PFSK-1 (cell line): ENCODE measurements around the gene GFOD1.

ENCODE experiments used
- FOXP2 ChIP-seq: optimal IDR thresholded peaks from 2 replicates; pipeline ENCODE3; 2011; ENCODE audit warnings: borderline replicate concordance, control low read depth, inconsistent platforms; ENCODE audit not compliant: insufficient read depth; ENCODE audit errors: extremely low read length, extremely low read depth
- POLR2AphosphoS5 ChIP-seq: IDR thresholded peaks from 2 replicates; pipeline ENCODE4 v1.6.1; 2012; ENCODE audit warnings: low read depth, mild to moderate bottlenecking, control low read depth, low read length, moderate library complexity
- SIN3A ChIP-seq: IDR thresholded peaks from 2 replicates; pipeline ENCODE4 v1.6.1; 2012; ENCODE audit warnings: mild to moderate bottlenecking, low read length, moderate library complexity, borderline replicate concordance; ENCODE audit not compliant: insufficient read depth
- TAF1 ChIP-seq: IDR thresholded peaks from 2 replicates; pipeline ENCODE4 v1.6.1; 2012; ENCODE audit warnings: low read length, control low read depth, borderline replicate concordance; ENCODE audit not compliant: insufficient read depth
- TF ChIP-seq, protein P1 (sequence below), 2 experiments: IDR thresholded peaks; 2 replicates each; pipeline versions ENCODE4 v1.6.1 to v1.8.0; 2011 to 2012; ENCODE audit warnings: low read depth in 2 of 2, low read length in 2 of 2, control low read depth in 1 of 2, inconsistent platforms in 1 of 2, mild to moderate bottlenecking in 1 of 2, moderate library complexity in 1 of 2; ENCODE audit not compliant: insufficient read depth in 1 of 2

Gene GFOD1

DNA sequence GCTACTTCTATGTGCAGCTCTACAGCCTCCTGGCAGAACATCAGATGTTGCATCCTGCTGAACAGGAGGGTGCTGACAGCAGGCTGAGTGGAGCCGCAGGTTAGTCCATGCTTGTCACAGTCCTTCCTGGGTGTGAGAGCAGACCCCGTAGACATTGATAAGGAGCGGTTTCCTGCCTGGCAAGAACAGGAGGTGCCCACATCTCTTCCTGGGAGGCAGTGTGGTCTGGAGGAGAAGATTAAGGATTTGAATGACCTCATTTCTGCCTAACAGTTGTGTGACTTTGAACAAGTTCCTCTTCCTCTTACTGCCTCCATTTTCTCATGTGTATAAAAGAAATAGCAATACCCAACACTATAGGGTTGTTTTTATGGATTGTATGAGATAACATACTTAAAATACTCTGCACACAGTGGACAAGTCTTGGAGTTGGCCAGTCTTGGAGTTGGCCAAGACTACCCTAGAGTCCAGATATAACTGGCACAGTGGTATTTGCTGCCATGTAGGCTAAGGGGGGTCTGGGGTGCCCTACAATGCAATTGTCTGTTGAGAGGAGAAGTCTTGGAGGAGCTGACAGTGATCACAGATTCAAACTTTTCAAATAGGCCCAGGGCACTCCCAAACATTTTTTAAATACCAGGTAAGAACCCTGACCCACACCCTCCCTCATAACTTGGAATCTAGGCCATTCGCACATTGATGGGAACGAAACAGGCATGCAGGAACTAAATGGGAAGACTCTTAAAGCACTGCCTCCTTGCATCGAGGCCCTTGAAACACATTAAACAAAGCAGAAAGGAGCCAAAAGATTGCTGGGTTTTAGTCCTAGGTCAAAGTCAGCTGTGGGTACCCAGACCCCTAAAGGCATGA lies 126.5 kb downstream of the GFOD1 start:
- no peak for TF ChIP-seq SIN3A
- TF ChIP-seq, protein P1, sequence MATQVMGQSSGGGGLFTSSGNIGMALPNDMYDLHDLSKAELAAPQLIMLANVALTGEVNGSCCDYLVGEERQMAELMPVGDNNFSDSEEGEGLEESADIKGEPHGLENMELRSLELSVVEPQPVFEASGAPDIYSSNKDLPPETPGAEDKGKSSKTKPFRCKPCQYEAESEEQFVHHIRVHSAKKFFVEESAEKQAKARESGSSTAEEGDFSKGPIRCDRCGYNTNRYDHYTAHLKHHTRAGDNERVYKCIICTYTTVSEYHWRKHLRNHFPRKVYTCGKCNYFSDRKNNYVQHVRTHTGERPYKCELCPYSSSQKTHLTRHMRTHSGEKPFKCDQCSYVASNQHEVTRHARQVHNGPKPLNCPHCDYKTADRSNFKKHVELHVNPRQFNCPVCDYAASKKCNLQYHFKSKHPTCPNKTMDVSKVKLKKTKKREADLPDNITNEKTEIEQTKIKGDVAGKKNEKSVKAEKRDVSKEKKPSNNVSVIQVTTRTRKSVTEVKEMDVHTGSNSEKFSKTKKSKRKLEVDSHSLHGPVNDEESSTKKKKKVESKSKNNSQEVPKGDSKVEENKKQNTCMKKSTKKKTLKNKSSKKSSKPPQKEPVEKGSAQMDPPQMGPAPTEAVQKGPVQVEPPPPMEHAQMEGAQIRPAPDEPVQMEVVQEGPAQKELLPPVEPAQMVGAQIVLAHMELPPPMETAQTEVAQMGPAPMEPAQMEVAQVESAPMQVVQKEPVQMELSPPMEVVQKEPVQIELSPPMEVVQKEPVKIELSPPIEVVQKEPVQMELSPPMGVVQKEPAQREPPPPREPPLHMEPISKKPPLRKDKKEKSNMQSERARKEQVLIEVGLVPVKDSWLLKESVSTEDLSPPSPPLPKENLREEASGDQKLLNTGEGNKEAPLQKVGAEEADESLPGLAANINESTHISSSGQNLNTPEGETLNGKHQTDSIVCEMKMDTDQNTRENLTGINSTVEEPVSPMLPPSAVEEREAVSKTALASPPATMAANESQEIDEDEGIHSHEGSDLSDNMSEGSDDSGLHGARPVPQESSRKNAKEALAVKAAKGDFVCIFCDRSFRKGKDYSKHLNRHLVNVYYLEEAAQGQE (IDR thresholded peaks at IDR 0.05; ENCODE audit: insufficient read depth in 1 of 2, low read depth in 2 of 2, low read length in 2 of 2) = no peak
- TF ChIP-seq FOXP2 = no peak
- TF ChIP-seq TAF1 = no peak
- TF ChIP-seq POLR2AphosphoS5 = no peak

DNA sequence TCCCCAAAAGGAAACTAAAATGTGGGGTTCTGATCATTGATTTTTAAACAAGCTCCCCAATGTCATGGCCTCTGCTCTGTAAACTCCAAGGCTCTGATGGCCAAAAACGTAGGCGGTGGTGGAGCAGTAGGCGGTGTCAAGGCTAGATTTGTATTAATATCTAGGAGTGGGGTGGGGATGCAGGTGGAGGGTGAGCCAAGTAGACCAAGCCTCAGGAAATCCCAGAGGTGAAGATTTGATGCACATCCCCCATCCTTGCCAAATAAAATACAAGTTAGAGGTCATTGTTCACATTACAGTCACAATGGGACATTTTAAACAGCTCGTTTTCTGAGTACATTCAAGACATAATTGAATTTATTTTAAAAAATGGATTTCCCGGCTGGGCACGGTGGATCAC lies 128.1 kb downstream of the GFOD1 start:
- TF ChIP-seq TAF1 = no peak
- TF ChIP-seq POLR2AphosphoS5 = no peak
- TF ChIP-seq FOXP2 = no peak
- TF ChIP-seq SIN3A = no peak
- TF ChIP-seq, protein P1 (IDR thresholded peaks at IDR 0.05; ENCODE audit: insufficient read depth in 1 of 2, low read depth in 2 of 2, low read length in 2 of 2) = no peak

DNA sequence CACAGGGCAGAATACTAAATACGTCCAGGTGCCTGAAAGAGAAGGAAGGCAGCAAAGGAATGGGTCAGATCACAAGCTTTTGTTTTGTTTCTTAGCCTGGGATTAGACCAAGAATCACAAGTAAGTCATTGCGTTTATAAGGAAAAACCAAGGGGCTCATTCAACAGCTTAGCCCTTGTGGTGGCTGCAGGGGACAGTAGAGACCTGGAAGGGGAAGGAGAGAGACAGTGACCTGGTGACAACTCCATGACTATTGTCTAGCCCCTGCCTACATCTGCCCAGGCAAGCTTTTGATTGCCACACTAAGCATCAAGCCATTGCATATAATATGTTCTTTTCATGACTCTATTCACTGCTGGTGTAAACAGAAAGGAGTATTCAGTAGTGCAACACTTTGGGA lies 128.9 kb downstream of the GFOD1 start:
- TF ChIP-seq FOXP2 = no peak

DNA sequence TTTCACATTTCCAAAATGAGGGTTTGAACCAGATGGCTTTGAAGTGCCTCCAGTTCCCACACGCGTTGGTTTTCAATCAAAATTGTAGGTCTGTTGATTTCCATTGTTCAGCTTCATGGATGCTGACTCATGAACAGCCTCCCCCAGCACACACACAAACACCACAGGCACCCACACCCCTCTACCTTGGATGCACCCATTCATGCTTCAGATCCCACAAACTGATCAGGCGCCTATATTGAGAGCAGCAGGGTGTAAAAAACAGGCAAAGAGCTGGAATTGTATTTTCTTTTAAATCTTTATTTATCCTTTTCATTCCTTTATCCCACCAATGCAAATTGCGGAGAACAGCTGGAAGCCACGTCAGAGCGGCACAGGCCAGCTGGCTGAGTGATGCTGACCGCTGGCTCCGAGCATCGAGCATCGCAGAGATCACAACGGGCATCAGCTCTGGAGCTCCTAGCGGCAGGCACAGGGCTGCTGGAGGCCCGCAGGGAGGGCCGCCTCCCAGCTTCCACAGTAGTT lies 129.8 kb downstream of the GFOD1 start:
- TF ChIP-seq FOXP2 (no peak), POLR2AphosphoS5 (no peak), TAF1 (no peak), SIN3A (no peak)
- TF ChIP-seq, protein P1 (IDR thresholded peaks at IDR 0.05; ENCODE audit: insufficient read depth in 1 of 2, low read depth in 2 of 2, low read length in 2 of 2) = no peak

DNA sequence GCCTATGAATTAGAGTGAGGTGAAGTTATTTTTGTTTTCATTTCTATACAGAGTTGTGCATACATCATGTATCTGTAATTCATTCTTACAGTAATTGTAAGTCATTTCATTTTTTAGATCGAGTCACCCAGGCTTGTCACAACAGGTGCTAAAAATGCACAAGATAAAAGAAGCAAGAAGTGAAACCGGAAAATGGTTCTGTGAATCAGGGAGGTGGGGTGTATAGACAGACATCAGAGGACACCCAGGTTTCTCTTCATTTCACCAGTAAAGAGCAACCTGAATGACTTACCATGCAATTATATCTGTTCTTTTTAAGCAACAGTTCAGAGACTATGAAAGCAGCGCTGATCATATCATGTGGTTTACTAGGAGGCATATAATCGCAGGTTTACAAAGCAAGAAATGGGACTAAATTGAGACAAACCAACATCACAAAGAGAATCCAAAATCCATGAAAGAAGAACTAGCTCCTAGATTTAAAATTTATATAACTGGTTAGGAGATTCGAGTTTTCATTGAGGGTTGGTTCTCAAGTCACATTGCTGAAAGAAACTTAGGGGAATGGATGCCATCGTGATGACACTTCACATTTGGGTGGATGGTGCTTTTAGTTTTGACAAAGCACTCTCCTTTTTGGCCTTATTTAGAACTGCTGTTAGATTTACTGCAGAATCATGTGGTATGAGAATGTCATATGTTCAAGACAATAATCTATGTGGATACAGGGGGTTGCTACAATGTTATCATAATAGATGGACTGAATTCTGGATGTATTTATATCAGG lies 131.2 kb downstream of the GFOD1 start:
- TF ChIP-seq TAF1 (no peak), FOXP2 (no peak), POLR2AphosphoS5 (no peak), SIN3A (no peak)
- TF ChIP-seq, protein P1 (IDR thresholded peaks at IDR 0.05; ENCODE audit: insufficient read depth in 1 of 2, low read depth in 2 of 2, low read length in 2 of 2) = no peak
